HG02852 (cell line): Measurements from ENCODE around the gene HSD17B1.
"Not testable (repeated sequence)": the region's sequence is repeated elsewhere in the genome, so short reads cannot be mapped to it uniquely, and the experiment has no call there.

Experiments used
- ATAC-seq: cut with Tn5 transposase; IDR thresholded peaks from one replicate; pipeline ENCODE4 v1.9.1; 2021; ENCODE audit warnings: mild to moderate bottlenecking, moderate library complexity; ENCODE audit not compliant: unreplicated experiment

Gene HSD17B1, protein sequence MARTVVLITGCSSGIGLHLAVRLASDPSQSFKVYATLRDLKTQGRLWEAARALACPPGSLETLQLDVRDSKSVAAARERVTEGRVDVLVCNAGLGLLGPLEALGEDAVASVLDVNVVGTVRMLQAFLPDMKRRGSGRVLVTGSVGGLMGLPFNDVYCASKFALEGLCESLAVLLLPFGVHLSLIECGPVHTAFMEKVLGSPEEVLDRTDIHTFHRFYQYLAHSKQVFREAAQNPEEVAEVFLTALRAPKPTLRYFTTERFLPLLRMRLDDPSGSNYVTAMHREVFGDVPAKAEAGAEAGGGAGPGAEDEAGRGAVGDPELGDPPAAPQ

GRCh38 chr17:42552736-42553135, at the start of gene HSD17B1:
TSS of gene HSD17B1 (plus strand) at chr17:42552923. CDS start at chr17:42552934, 11 bp downstream.
- not testable (repeated sequence) for ATAC-seq

DNA sequence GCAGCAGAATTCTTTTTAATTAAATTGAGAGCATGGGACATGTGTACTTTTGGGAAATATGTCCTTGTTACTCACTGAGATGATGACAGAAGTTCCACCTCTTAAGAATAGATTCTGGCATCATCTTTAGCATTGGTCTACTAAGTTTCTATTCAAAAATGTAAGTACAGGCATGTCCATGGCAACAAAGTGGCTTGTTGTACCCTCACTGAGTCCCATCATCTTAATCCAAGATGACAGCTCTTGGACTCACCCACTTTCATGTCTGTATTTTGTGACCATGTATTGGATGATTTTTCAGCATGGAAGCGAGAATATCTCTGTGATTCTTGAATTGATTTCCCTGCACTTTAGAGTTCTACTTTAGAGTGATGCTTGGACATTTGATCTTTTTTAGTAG, 49.8 kb upstream of the HSD17B1 start:
- ATAC-seq = no peak

DNA sequence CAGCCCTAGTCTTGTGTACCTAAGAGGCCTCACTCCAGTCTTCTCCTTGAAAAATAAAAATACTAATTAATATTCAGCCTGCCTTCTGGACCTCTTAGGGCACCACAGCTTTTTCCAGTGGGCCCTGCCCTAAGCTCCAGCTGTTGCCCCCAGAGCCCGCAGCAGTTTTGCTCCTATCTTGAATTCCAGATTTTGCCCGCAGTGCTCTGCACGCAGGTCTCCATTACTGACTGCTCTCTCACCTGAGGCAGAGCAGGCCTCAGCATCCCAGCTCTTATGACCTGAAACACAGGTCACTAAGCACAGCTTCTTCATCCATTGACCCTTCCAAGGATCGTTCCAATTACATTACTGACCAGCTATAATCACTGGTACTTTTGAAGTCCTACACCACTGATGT, 45.1 kb upstream of the HSD17B1 start:
- ATAC-seq = no peak

GRCh38 chr17:42508426-42509165, 44.1 kb upstream of the HSD17B1 start:
- no peak for ATAC-seq

GRCh38 chr17:42509409-42509808, 43.3 kb upstream of the HSD17B1 start:
- no peak for ATAC-seq

DNA sequence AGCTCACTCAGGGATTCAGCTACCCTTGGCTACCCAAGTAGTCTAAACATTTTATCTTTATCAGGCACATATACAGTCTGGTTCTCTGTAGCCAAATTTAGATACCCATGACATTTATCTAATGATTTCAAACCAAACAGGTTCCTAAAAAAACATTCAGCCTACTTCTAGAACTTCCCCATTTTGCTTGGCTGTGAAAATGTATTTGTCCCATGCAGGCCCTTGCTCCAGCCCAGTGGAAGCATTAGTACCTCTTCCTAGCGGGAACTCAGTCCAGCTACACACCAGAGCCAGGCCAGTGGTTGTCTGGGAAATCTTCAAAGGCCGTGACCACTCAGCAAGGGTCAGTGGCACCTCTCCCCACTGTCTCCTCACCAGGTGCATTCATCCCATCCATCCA, 42.9 kb upstream of the HSD17B1 start:
- ATAC-seq = no peak

DNA sequence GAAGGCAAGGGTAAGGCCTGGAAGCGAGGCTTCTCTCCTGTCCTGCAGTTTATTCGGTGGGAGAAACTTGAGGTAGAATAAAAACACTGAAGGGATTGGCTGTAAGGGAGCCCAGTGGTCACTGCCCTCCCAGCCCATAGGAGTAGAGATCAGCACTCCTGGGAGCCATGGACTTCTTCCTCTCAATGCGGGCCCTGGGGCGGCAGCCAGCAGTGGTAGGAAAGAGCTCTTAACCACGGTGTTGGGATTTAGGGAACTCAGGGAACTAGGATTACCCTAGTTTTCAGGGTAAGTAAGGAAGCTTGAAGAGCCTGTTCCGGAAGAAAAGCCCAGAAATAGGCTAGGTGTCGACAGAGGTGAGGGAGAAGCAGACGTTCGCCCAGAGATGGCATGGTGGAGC, 40.5 kb upstream of the HSD17B1 start:
- ATAC-seq = no peak

DNA sequence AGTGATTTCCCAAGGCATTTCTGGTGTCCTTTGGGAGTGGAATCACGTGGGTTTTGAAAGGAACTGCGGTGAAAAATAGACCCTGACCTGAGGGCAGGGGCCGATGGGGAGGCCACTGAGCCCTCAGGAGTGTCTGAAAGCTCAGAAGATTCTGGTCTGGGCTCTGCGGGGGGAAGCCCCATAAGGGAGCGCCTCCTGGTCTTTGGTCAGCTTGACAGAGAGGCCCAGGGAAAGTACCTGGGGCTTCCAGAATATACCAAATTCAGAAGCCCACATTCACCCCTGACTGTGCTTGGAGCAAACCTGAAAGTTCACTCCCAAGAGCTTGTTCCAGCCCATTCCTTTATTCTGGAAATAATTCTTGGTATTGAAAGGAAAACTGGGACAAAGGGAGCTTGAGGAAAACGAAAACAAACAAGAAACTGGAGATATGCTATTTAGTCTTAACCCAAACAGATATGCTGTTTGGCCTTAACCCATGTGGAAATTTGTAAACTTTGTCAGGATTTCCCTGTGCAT, 39.9 kb upstream of the HSD17B1 start:
- ATAC-seq = no peak

GRCh38 chr17:42513686-42514085, 39.0 kb upstream of the HSD17B1 start:
- no peak for ATAC-seq

- ATAC-seq = no peak
These were observed 38.4 kb upstream of the HSD17B1 start for GRCh38 chr17:42514279-42514678.

DNA sequence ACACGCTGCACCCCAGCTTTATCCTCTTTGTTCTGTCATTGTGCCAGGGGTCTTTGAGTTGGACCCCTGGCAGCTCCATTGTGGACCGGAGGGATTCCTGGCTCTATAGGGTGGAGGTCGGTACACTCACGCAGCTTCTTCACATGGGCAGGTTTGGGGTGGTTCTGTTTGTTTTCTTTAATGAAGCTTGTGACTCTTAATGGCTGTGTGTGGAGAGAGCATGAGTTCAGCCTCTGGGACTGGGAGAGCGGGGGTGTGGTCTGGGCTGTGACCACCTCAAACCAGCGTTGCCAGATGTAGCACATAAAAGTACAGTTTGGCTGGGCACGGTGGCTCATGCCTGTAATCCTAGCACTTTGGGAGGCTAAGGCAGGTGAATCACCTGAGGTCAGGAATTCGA, 37.9 kb upstream of the HSD17B1 start:
- no peak for ATAC-seq

- no peak for ATAC-seq
These were observed 35.2 kb upstream of the HSD17B1 start for GRCh38 chr17:42517516-42517915.

DNA sequence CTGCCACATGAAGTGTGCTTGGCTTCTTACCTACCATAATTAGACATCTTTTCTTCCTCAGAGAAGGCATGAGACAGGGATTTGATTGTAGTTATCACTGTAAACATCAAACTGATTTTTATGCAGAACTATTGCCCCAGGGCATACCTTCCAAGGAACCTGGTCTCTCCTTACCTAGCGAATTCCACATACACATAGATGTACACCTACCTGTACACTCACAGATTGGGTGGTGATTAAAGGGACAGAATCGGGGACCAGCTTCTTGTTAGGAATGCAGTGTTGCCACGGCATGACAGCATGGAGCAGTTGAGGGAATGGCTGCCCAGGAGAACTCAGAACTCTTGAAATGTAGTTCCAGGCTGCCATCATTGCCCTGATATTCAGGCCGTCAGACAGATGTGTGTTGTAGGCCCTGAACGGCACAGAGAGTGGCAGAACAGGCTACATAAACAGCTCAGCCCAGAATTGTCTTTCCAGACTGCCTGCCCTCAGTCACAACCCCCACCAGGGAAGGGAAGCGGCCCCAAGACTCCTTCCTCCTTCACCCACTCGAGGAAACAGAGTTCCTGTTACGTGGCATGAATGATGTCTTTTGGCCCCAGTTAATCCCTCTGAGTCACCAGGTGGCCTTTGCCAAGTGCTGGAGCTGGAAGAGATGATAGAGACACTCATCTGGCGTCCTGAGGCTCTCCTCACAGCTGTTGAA, 34.5 kb upstream of the HSD17B1 start:
- no peak for ATAC-seq

GRCh38 chr17:42518755-42519545, 33.8 kb upstream of the HSD17B1 start:
- ATAC-seq = no peak

DNA sequence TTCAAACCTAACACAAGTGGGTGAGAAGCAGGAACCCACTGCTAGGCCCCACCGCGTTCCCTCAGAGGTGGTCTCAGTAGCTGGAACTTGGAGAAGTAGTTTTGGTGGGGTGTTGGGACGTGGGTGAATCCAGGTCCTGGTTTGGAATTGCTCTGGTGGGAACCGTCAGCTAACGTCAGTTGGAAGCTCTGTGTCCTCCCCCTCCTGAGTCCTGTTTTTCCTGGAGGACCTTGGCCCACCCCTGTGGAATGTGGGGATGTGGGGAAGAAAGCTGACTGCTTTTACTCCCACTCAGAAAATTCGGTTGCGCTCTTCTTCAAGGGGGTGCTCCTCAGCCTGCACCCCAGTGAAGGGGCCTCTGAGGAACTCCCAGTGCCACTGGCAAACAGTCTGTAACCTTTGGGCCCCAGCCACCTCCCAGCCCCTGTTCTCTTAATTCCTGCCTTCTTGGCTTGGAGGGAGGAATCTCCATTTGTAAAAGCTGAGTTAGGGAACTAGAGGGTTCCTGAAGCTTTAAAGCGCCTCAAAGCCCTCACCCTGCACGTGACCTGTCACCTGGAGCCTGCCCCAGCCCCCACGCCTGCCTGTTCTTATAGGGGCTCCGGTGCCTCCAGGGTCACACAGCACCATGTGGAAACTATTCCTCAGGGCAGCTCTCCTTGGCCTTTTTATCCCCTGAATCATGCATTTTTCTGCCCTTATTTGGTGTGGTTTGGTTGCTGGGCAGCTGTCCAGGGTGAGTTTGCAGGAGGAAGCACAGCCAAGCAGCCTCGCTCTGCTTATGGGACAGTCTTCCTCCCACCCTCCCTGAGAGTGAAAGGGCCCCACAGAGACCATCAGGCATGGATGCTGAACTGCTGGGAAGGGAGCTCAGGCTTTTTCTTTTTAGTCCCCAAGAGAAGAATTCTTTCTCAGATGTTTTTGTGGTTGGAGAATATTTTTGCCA, 32.9 kb upstream of the HSD17B1 start:
- no peak for ATAC-seq

DNA sequence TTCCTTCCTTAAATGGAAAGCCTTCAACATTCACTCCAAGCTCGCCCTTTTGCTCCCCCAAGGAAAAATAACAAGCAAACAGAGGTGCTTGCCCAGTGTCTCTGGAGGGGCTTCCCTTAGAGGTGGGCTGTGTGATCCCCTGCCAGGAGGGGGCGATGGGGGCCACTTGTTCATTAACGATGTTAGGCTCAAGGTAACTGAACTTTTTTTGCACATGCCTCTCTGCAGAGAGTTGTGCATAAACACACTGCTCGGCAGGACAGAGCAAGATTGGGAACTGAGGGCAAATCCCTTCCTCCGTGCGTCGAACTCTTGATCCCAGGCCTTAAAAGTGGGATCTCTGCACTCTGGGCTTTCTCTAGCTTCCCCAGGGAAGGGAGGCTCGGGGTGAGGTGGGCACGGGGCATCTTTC, 32.2 kb upstream of the HSD17B1 start:
- no peak for ATAC-seq

GRCh38 chr17:42521036-42521435, 31.7 kb upstream of the HSD17B1 start:
- no peak for ATAC-seq

DNA sequence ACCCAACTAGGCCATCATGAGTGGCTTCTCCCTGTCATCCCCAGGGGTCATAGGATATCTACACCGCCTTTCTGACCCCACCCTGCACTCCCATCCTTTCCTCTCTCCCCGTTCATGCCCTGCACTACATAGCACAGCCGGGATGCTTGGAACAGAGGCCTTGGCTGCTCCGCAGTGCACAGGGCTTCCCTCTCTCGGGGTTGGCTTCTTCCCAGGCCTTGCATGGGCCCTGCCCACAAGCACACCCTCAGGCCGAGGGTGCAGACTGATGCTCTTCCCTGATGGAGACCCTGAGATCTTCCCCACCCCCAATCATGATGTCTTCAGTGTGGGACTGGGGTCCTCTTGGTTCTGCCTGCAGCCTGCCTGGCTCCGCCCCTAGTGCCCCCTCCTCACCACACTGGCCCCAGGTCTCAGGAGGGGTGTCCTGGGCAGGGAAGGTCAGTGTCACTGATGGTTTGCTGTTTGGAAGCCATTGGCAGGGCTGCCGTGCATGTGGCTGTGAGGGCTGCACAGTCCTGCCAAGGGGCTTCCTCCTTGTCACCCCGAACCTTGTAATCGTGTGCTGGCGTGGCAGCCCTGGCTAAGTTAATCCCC, 31.0 kb upstream of the HSD17B1 start:
- no peak for ATAC-seq

DNA sequence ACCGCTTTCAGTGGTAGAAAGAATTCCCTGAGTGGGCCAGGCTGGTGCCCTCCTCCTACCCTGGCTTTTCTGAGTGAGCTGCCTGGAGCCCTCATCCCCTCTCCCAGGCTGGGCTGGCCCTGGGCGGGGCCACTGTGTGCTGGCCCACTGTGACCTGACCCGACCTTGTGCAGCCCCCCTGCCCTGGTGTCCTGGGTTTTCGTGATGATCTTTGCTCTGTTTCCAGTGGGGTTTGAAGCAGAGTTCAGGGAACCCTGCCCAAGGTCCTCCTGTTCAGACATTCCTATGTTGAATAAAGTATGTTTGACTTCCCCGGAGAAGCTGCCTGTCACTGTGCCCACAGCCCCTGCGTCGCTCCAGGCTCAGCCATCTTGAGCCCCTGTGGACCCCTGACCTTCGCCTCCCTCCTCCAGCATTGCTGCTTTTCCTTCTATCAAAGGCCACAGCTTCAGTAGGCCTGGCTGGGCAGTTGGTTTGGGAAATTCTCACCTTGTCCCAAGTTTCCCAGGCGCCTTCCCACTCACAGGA, 30.4 kb upstream of the HSD17B1 start:
- no peak for ATAC-seq
